K562 (cell line): ENCODE results near the gene PFN2. TPM values are rescaled to one million over a fixed set of nuclear protein-coding genes. Genes with fewer than 3 reads are reported as not detected.

ENCODE experiments used
- ATAC-seq: fragments of 200-7000 bp; cut with Tn5 transposase; 3 replicates; pipeline ENCODE4 v1.9.1; 2020; ENCODE audit warnings: moderate library complexity
- BruUV-seq: library from RNA; stranded (reverse); fragments of 400-500 nt; replicated peaks from 2 replicates; lab custom pipeline; 2021; lab: Mats Ljungman, UMichigan
- CTCF ChIA-PET: fragments of 300-600 bp; formaldehyde crosslinking; extraction: SDS; loops from one replicate; lab custom pipeline; 2021; ENCODE audit warnings: low intra/inter-chr PET ratio; lab: Yijun Ruan, JAX
- POLR2A ChIA-PET: fragments of 300-600, 350-650 bp; sonication (Branson Sonifier 250); formaldehyde crosslinking; extraction: SDS; loops from one replicate; lab custom pipeline; 2021; ENCODE audit warnings: antibody characterized with exemption, inconsistent platforms; lab: Yijun Ruan, JAX
- DNase-seq, 4 experiments: peaks; one replicate each; pipeline versions ENCODE4 v3.0.0 to v3.0.0-alpha.2; 2011 to 2018; ENCODE audit warnings: low spot score in 3 of 4, mixed read lengths in 3 of 4; ENCODE audit errors: extremely low read depth in 1 of 4
- FAIRE-seq: peaks from 2 replicates; lab custom pipeline; 2011; peaks lifted over from hg19 to GRCh38; lab: Jason Lieb, UNC
- H2AFZ ChIP-seq: 2 replicates; pipeline ENCODE4 v1.6.0; 2011; ENCODE audit warnings: low read depth, low read length, control low read depth, inconsistent platforms
- H3K27ac ChIP-seq: fragments of 200-600 bp; 3 replicates; pipeline ENCODE4 v1.8.0; 2011; ENCODE audit warnings: low read depth, mild to moderate bottlenecking, control low read depth, inconsistent platforms, low read length, moderate library complexity, mixed read lengths; ENCODE audit errors: extremely low read depth
- H3K27me3 ChIP-seq, 2 experiments: fragments of 300-600 bp in 1 of 2; 2 replicates in 1 of 2; 3 replicates in 1 of 2; pipeline versions ENCODE4 v1.6.0 to v1.8.0; 2011; ENCODE audit warnings: inconsistent platforms in 2 of 2, low read length in 2 of 2, mild to moderate bottlenecking in 1 of 2, mixed read lengths in 1 of 2, moderate library complexity in 1 of 2; ENCODE audit not compliant: control insufficient read depth in 2 of 2, insufficient read depth in 2 of 2
- H3K36me3 ChIP-seq: fragments of 300-600 bp; 3 replicates; pipeline ENCODE4 v1.8.0; 2011; ENCODE audit warnings: mild to moderate bottlenecking, low read length, inconsistent platforms; ENCODE audit not compliant: control insufficient read depth, insufficient read depth
- H3K4me1 ChIP-seq, 2 experiments: fragments of 200-600 bp in 1 of 2; replicated peaks in 1 of 2; 2 replicates in 1 of 2; 3 replicates in 1 of 2; pipeline versions ENCODE4 v1.5.1 to v1.8.0; 2011; ENCODE audit warnings: inconsistent platforms in 2 of 2, low read length in 2 of 2, mild to moderate bottlenecking in 1 of 2, mixed read lengths in 1 of 2, moderate library complexity in 1 of 2; ENCODE audit not compliant: control insufficient read depth in 2 of 2, insufficient read depth in 2 of 2
- H3K4me2 ChIP-seq: 2 replicates; pipeline ENCODE4 v1.6.1; 2011; ENCODE audit warnings: low read length, control low read depth, inconsistent platforms, mixed read lengths; ENCODE audit not compliant: insufficient read depth
- H3K4me3 ChIP-seq: fragments of 200-600 bp; sonication (generic), shearing (Covaris generic); 2 replicates; pipeline ENCODE4 v1.5.1; 2016; ENCODE audit warnings: control low read depth, inconsistent platforms
- H3K79me2 ChIP-seq: fragments of 200-600 bp; 3 replicates; pipeline ENCODE4 v1.8.0; 2011; ENCODE audit warnings: low read length, inconsistent platforms; ENCODE audit not compliant: control insufficient read depth, insufficient read depth
- H3K9ac ChIP-seq, 2 experiments: 2 replicates each; pipeline versions ENCODE4 v1.6.0 to v1.6.1; 2011; ENCODE audit warnings: low read depth in 2 of 2, low read length in 2 of 2, control low read depth in 1 of 2, inconsistent platforms in 1 of 2, mild to moderate bottlenecking in 1 of 2, mixed read lengths in 1 of 2; ENCODE audit not compliant: insufficient read depth in 1 of 2
- H3K9me1 ChIP-seq: one replicate; pipeline ENCODE4 v1.6.0; 2011; ENCODE audit warnings: inconsistent platforms, mild to moderate bottlenecking, low read length, moderate library complexity; ENCODE audit not compliant: control insufficient read depth, insufficient read depth
- H3K9me3 ChIP-seq: replicated peaks from 2 replicates; pipeline ENCODE4 v1.5.1; 2011; ENCODE audit warnings: low read depth, low read length, inconsistent platforms; ENCODE audit not compliant: control insufficient read depth, insufficient read depth
- H4K20me1 ChIP-seq: replicated peaks from 2 replicates; pipeline ENCODE4 v1.6.1; 2011; ENCODE audit warnings: low read length, inconsistent platforms, mixed read lengths; ENCODE audit not compliant: control insufficient read depth, insufficient read depth
- C11orf30 ChIP-seq: fragments of 450-650 bp; IDR thresholded peaks from 2 replicates; pipeline ENCODE4 v1.6.1; 2016; ENCODE audit warnings: low read depth, mild to moderate bottlenecking
- HDAC1 ChIP-seq, 2 experiments: fragments of 450-650 bp; IDR thresholded peaks; 2 replicates each; pipeline ENCODE4 v1.6.1; 2016 to 2017; ENCODE audit warnings: inconsistent platforms in 1 of 2, mild to moderate bottlenecking in 1 of 2, moderate library complexity in 1 of 2
- HLTF ChIP-seq: fragments of 450-650 bp; IDR thresholded peaks from 2 replicates; pipeline ENCODE4 v1.6.1; 2016
- HMGN3 ChIP-seq: IDR thresholded peaks from 2 replicates; pipeline ENCODE4 v1.6.1; 2011; ENCODE audit warnings: borderline replicate concordance, low read depth, mild to moderate bottlenecking, mixed read lengths, low read length; ENCODE audit not compliant: insufficient read length; ENCODE audit errors: extremely low read depth
- MAFF ChIP-seq: IDR thresholded peaks from 2 replicates; pipeline ENCODE4 v1.6.1; 2012; ENCODE audit warnings: low read length, improper control_type of control experiment
- MAFG ChIP-seq: fragments of 450-650 bp; conservative IDR thresholded peaks from 2 replicates; pipeline ENCODE4 v1.6.1; 2016; ENCODE audit warnings: missing genetic modification characterization, missing compliant biosample characterization
- MAFK ChIP-seq: IDR thresholded peaks from 2 replicates; pipeline ENCODE4 v1.6.1; 2011; ENCODE audit warnings: low read length, improper control_type of control experiment
- NFE2 ChIP-seq: IDR thresholded peaks from 2 replicates; pipeline ENCODE4 v1.6.1; 2014; ENCODE audit warnings: antibody characterized with exemption, low read depth
- ZKSCAN8 ChIP-seq: fragments of 200-800 bp; sonication (Bioruptor generic); IDR thresholded peaks from 2 replicates; pipeline ENCODE4 v1.6.1; 2016; ENCODE audit warnings: missing genetic modification characterization, missing compliant biosample characterization
- ZNF316 ChIP-seq: fragments of 450-650 bp; IDR thresholded peaks from 2 replicates; pipeline ENCODE4 v1.6.1; 2016
- WGBS: fragments of 100-300 bp; shearing (Covaris generic); methylation state at CpG from one replicate; pipeline ENCODE4 v1.1.6; 2016; ENCODE audit warnings: low coverage, mixed read lengths; ENCODE audit not compliant: insufficient coverage; ENCODE audit errors: missing lambda C conversion rate; 5-methylcytosine and 5-hydroxymethylcytosine counted together
- in situ Hi-C: fragments of 300-500 bp; cut with MboI; formaldehyde crosslinking; loops from 4 replicates; pipeline ENCODE4 v1.15.0; 2018; ENCODE audit warnings: inconsistent platforms, mixed read lengths
- intact Hi-C: fragments of 100-400 bp; cut with micrococcal nuclease; formaldehyde crosslinking; loops from 2 replicates; pipeline ENCODE4 v1.14.2; 2022
- polyA plus RNA-seq, 8 experiments: library from polyadenylated mRNA; depleted of rRNA in 4 of 8; stranded (reverse) in 5 of 8; unstranded in 3 of 8; fragments of >200 nt; fragmentation: Nextera tagmentation in 2 of 8; fragmentation: Illumina TruSeq in 1 of 8; extraction: Ambion mirVana in 2 of 8; extraction: Trizol in 1 of 8; gene quantifications; 2 replicates each; pipeline versions ENCODE4 v1.2.1 to v1.2.3, GENCODE V29; 2011 to 2014; ENCODE audit warnings: inconsistent platforms in 1 of 8, missing spikeins in 1 of 8
- total RNA-seq, 7 experiments: library from RNA; depleted of rRNA in 6 of 7; stranded (reverse); fragments of >200 nt in 6 of 7; fragmentation: Illumina TruSeq in 2 of 7; extraction: Trizol in 2 of 7; gene quantifications; 2 replicates each; pipeline versions ENCODE4 v1.2.1 to v1.2.3, GENCODE V29; 2011 to 2021; ENCODE audit warnings: low replicate concordance in 1 of 7
- TF ChIP-seq, protein P1 (sequence below): fragments of 450-650 bp; IDR thresholded peaks from 2 replicates; pipeline ENCODE4 v1.6.1; 2016; ENCODE audit warnings: mild to moderate bottlenecking, moderate library complexity

Gene PFN2
- total and polyA plus RNA-seq, 9 of the 15 experiments (the other 6 are each of a cell fraction or from before 2014, with no cell fraction given), result 0.14 to 0.86 (median 0.35) TPM

DNA sequence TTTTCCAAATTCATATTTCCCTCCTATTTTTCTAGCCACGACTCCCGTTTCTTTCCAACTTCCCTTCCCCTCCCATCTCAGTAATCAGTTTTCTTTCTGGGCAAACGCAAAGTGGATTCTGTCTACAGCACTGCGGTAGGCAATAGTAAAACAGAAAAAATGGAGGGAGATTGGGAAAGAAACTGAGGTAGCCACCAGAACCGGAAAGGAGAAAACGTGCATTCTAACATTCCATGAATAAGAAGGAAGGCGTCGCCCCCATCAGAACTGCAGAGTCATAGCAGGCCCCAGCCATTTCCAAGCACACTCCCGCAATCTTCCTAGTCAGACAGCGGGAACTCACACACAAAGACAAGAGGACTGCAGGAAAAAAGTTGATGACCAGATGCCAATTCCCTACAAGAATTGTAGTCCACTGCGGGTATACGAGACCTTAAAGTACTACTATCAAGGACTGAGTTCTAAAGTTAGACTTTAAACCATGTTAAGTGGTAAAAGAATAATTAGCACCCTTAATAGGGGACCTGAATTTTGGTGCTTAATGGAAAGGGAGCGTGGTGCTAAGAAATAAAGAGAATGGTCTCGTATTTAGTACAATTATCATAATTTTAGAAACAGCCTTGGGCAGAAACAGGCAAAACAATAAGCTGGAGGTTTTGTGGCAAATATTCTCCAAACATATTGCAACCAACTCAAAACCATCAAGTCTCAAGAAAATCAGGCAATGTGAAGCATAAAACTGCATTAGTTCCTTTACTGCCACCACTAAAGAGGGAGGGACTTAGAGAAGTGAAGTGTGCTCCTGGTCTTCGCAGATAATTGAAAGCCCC is 1.4 kb downstream of the PFN2 start:
- H3K4me2 ChIP-seq, result no peak overlapping the region
- H3K4me1 ChIP-seq, result peaks cover 0 to 18% of the 10 kb centered on the region in 2 experiments; a peak in 3 of 5 replicates
- ATAC-seq (no peak), FAIRE-seq (peak; percentile 63), DNase-seq (peak; percentile 7 to 25 (median 22))
- H3K9me1 ChIP-seq, result no peaks in the 10 kb centered on the region
- H3K27me3 ChIP-seq, result peaks cover 6 to 13% of the 10 kb centered on the region in 2 experiments; a peak in 3 of 5 replicates
- no peak overlapping the region for H3K27ac ChIP-seq
- 58% methylated on average over 15 of the region's 15 CpGs for WGBS
- H4K20me1 ChIP-seq, result no peaks in the 10 kb centered on the region
- peak; percentile 9; the same call in 1 of the 2 replicates for TF ChIP-seq MAFK
- TF ChIP-seq MAFG (tag), result 0 out of 2 replicates have a peak, but pooled peaks have one; percentile 26
- TF ChIP-seq HDAC1 (IDR thresholded peaks at IDR 0.05), result no peak
- peak; percentile 24; the same call in 1 of the 2 replicates for TF ChIP-seq MAFF
- TF ChIP-seq HMGN3, result no peak
- TF ChIP-seq NFE2, result peak; percentile 64
- TF ChIP-seq ZNF316, result peak; percentile 35; the same call in 1 of the 2 replicates
- 0 out of 2 replicates have a peak, but pooled peaks have one; percentile 37 for TF ChIP-seq C11orf30
- TF ChIP-seq, protein P1, sequence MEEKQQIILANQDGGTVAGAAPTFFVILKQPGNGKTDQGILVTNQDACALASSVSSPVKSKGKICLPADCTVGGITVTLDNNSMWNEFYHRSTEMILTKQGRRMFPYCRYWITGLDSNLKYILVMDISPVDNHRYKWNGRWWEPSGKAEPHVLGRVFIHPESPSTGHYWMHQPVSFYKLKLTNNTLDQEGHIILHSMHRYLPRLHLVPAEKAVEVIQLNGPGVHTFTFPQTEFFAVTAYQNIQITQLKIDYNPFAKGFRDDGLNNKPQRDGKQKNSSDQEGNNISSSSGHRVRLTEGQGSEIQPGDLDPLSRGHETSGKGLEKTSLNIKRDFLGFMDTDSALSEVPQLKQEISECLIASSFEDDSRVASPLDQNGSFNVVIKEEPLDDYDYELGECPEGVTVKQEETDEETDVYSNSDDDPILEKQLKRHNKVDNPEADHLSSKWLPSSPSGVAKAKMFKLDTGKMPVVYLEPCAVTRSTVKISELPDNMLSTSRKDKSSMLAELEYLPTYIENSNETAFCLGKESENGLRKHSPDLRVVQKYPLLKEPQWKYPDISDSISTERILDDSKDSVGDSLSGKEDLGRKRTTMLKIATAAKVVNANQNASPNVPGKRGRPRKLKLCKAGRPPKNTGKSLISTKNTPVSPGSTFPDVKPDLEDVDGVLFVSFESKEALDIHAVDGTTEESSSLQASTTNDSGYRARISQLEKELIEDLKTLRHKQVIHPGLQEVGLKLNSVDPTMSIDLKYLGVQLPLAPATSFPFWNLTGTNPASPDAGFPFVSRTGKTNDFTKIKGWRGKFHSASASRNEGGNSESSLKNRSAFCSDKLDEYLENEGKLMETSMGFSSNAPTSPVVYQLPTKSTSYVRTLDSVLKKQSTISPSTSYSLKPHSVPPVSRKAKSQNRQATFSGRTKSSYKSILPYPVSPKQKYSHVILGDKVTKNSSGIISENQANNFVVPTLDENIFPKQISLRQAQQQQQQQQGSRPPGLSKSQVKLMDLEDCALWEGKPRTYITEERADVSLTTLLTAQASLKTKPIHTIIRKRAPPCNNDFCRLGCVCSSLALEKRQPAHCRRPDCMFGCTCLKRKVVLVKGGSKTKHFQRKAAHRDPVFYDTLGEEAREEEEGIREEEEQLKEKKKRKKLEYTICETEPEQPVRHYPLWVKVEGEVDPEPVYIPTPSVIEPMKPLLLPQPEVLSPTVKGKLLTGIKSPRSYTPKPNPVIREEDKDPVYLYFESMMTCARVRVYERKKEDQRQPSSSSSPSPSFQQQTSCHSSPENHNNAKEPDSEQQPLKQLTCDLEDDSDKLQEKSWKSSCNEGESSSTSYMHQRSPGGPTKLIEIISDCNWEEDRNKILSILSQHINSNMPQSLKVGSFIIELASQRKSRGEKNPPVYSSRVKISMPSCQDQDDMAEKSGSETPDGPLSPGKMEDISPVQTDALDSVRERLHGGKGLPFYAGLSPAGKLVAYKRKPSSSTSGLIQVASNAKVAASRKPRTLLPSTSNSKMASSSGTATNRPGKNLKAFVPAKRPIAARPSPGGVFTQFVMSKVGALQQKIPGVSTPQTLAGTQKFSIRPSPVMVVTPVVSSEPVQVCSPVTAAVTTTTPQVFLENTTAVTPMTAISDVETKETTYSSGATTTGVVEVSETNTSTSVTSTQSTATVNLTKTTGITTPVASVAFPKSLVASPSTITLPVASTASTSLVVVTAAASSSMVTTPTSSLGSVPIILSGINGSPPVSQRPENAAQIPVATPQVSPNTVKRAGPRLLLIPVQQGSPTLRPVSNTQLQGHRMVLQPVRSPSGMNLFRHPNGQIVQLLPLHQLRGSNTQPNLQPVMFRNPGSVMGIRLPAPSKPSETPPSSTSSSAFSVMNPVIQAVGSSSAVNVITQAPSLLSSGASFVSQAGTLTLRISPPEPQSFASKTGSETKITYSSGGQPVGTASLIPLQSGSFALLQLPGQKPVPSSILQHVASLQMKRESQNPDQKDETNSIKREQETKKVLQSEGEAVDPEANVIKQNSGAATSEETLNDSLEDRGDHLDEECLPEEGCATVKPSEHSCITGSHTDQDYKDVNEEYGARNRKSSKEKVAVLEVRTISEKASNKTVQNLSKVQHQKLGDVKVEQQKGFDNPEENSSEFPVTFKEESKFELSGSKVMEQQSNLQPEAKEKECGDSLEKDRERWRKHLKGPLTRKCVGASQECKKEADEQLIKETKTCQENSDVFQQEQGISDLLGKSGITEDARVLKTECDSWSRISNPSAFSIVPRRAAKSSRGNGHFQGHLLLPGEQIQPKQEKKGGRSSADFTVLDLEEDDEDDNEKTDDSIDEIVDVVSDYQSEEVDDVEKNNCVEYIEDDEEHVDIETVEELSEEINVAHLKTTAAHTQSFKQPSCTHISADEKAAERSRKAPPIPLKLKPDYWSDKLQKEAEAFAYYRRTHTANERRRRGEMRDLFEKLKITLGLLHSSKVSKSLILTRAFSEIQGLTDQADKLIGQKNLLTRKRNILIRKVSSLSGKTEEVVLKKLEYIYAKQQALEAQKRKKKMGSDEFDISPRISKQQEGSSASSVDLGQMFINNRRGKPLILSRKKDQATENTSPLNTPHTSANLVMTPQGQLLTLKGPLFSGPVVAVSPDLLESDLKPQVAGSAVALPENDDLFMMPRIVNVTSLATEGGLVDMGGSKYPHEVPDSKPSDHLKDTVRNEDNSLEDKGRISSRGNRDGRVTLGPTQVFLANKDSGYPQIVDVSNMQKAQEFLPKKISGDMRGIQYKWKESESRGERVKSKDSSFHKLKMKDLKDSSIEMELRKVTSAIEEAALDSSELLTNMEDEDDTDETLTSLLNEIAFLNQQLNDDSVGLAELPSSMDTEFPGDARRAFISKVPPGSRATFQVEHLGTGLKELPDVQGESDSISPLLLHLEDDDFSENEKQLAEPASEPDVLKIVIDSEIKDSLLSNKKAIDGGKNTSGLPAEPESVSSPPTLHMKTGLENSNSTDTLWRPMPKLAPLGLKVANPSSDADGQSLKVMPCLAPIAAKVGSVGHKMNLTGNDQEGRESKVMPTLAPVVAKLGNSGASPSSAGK, result no peak
- TF ChIP-seq HLTF, result no peak
- no peak for TF ChIP-seq ZKSCAN8 (CRISPR knock-in tag)
- intact Hi-C loops, result no loop called here
- H2AFZ ChIP-seq, result 0 out of 2 replicates have a peak overlapping the region, but pooled peaks have one; percentile 30
- no TSS peak for BruUV-seq
- no peaks in the 10 kb centered on the region for H3K36me3 ChIP-seq
- H3K79me2 ChIP-seq, result no peaks in the 10 kb centered on the region
- H3K4me3 ChIP-seq, result no peak overlapping the region
- H3K9ac ChIP-seq, result no peak overlapping the region; a peak in 1 of 4 replicates
- in situ Hi-C loops, result loop anchor here (25.0 kb wide), 1 partner anchor 543 kb away; no protein-coding TSS in a partner anchor
- CTCF ChIA-PET, result interaction anchor here (0.7 kb wide), 1 partner anchor 333 kb away, joined by 3 read pairs; no protein-coding TSS in a partner anchor
- no peaks in the 10 kb centered on the region for H3K9me3 ChIP-seq
- POLR2A ChIA-PET, result interaction anchor here (0.7 kb wide), 1 partner anchor 178 kb away, joined by 3 read pairs; no protein-coding TSS in a partner anchor
